DND-41 (cell line): ENCODE results near the gene PSMC2.
A peak's percentile ranks its signal among the peaks of the same experiment; 100 is the strongest.

Experiments used
- ATAC-seq: fragments of 200-7000 bp; cut with Tn5 transposase; 3 replicates; pipeline ENCODE4 v1.9.1; 2021; ENCODE audit warnings: low read depth; ENCODE audit not compliant: insufficient read depth
- DNase-seq: peaks from one replicate; pipeline ENCODE4 v3.0.0-alpha.2; 2020
- H2AFZ ChIP-seq: 2 replicates; pipeline ENCODE4 v1.6.0; 2012; ENCODE audit warnings: low read depth, low read length
- H3K27ac ChIP-seq: 2 replicates; pipeline ENCODE4 v1.5.1; 2012; ENCODE audit warnings: low read length, inconsistent platforms
- H3K27me3 ChIP-seq: fragments of 200-600 bp; sonication (generic); 2 replicates; pipeline ENCODE4 v1.6.0; 2012; ENCODE audit warnings: low read length, mild to moderate bottlenecking, inconsistent platforms; ENCODE audit not compliant: insufficient read depth, poor library complexity
- H3K36me3 ChIP-seq: 2 replicates; pipeline ENCODE4 v1.5.1; 2012; ENCODE audit warnings: low read length, inconsistent platforms; ENCODE audit not compliant: insufficient read depth
- H3K4me1 ChIP-seq: 2 replicates; pipeline ENCODE4 v1.5.1; 2012; ENCODE audit warnings: mild to moderate bottlenecking, low read length; ENCODE audit not compliant: insufficient read depth
- H3K4me2 ChIP-seq: 2 replicates; pipeline ENCODE4 v1.6.0; 2012; ENCODE audit warnings: mild to moderate bottlenecking, moderate library complexity, low read length, inconsistent platforms; ENCODE audit not compliant: insufficient read depth
- H3K4me3 ChIP-seq, 2 experiments: fragments of 200-600 bp in 1 of 2; shearing (Covaris generic) in 1 of 2; 2 replicates each; pipeline ENCODE4 v1.5.1; 2012 to 2016; ENCODE audit warnings: inconsistent platforms in 2 of 2, low read length in 2 of 2, mild to moderate bottlenecking in 2 of 2, low read depth in 1 of 2, moderate library complexity in 1 of 2
- H3K79me2 ChIP-seq: 2 replicates; pipeline ENCODE4 v1.6.0; 2012; ENCODE audit warnings: low read length, inconsistent platforms; ENCODE audit not compliant: insufficient read depth
- H3K9ac ChIP-seq: 2 replicates; pipeline ENCODE4 v1.6.0; 2012; ENCODE audit warnings: low read depth, mild to moderate bottlenecking, inconsistent platforms, low read length, moderate library complexity
- H3K9me3 ChIP-seq: 2 replicates; pipeline ENCODE4 v1.5.1; 2012; ENCODE audit warnings: low read length, moderate library complexity, mild to moderate bottlenecking, inconsistent platforms; ENCODE audit not compliant: insufficient read depth, severe bottlenecking
- H4K20me1 ChIP-seq: 2 replicates; pipeline ENCODE4 v1.6.0; 2012; ENCODE audit warnings: low read length; ENCODE audit not compliant: insufficient read depth
- EZH2 ChIP-seq: IDR thresholded peaks from 3 replicates; pipeline ENCODE4 v1.6.1; 2012; ENCODE audit warnings: borderline replicate concordance, low read depth, mild to moderate bottlenecking, moderate library complexity, low read length, inconsistent platforms; ENCODE audit not compliant: severe bottlenecking
- TF ChIP-seq, protein P1 (sequence below): IDR thresholded peaks from 2 replicates; pipeline ENCODE4 v1.5.1; 2012; ENCODE audit warnings: borderline replicate concordance, low read length, moderate library complexity, mild to moderate bottlenecking; ENCODE audit not compliant: poor library complexity, severe bottlenecking; ENCODE audit errors: extremely low read depth

Gene PSMC2

DNA sequence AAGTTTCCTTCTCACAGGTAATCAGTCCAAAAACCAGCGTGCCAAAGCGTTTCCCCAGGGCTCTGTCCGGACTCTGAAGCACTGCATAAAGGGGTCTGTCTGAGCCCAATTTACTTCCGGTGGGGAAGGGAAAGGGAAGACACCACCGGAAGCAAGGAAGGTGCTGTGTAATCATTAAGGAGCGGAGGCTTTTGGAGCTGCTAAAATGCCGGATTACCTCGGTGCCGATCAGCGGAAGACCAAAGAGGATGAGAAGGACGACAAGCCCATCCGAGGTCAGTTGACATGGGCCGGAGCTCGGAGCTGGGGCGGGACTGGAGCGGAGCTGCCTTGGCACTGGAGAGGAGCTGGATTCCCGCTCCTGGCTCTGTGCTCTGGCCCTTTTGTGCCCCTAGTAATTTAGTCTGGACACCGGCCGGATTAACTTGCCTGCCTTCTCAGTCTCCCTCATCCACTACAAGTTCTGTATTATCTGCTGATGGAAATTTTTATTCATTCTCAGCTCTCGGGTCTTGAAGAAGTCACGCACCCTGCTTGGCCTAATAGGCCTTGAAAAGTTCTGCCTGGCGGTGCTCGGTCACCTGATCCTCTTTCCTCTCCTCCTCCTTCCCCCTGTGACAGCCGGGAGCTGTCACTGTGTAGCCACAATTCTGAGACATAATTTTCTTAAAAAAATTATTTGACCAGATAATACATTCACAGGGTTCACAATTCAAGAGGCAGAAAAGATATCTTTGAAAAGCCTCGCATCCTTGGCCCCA is at the start of gene PSMC2:
TSS of gene PSMC2 (plus strand) at position 137 of the 761 bp plus-strand sequence. CDS start at position 206, 69 bp downstream.
- Histone ChIP-seq H3K27ac (peak within 1 kb of the TSS; percentile 82), H3K9me3 (no peaks in the 10 kb centered on the region), H3K4me3 (peak within 1 kb of the TSS; percentile 80 to 84), H4K20me1 (peaks cover 42% of the 10 kb centered on the region; the same call in 1 of the 2 replicates), H3K4me2 (peak within 1 kb of the TSS; percentile 89), H3K4me1 (peaks cover 76% of the 10 kb centered on the region), H3K27me3 (no peaks in the 10 kb centered on the region), H3K9ac (peak within 1 kb of the TSS; percentile 67), H3K36me3 (peaks cover 32% of the 10 kb centered on the region), H2AFZ (peak within 1 kb of the TSS; percentile 83), H3K79me2 (peaks cover 92% of the 10 kb centered on the region)
- TF ChIP-seq EZH2 = no peak
- TF ChIP-seq, protein P1, sequence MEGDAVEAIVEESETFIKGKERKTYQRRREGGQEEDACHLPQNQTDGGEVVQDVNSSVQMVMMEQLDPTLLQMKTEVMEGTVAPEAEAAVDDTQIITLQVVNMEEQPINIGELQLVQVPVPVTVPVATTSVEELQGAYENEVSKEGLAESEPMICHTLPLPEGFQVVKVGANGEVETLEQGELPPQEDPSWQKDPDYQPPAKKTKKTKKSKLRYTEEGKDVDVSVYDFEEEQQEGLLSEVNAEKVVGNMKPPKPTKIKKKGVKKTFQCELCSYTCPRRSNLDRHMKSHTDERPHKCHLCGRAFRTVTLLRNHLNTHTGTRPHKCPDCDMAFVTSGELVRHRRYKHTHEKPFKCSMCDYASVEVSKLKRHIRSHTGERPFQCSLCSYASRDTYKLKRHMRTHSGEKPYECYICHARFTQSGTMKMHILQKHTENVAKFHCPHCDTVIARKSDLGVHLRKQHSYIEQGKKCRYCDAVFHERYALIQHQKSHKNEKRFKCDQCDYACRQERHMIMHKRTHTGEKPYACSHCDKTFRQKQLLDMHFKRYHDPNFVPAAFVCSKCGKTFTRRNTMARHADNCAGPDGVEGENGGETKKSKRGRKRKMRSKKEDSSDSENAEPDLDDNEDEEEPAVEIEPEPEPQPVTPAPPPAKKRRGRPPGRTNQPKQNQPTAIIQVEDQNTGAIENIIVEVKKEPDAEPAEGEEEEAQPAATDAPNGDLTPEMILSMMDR = no peak
- DNase-seq (peak; percentile 90), ATAC-seq (peak; percentile 76)

DNA sequence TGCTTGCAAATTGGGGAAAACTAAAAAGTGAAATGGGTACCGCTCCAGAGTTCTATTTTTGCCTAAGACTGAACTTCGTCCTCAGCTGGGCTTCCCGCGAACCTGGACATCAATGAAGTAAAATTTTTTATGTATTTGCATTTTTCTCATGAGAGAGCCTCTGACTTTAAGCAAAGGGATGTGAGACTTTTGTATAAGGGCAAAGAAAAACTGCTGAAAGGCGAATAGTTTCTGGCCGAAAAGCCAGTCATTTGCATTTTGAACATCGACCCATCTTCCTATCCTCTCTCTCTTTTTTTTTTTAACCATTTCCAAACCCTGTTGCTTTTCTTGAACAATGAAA is 49.6 kb upstream of the PSMC2 start:
- peak overlapping the region; percentile 72 for H3K9ac ChIP-seq
- no peak for DNase-seq
- peak overlapping the region; percentile 63 for H3K27ac ChIP-seq
- TF ChIP-seq EZH2 = no peak
- TF ChIP-seq, protein P1 = no peak
- peak overlapping the region; percentile 73 for H3K4me2 ChIP-seq
- H3K36me3 ChIP-seq = peaks cover 44% of the 10 kb centered on the region
- peaks cover 44% of the 10 kb centered on the region for H3K79me2 ChIP-seq
- no peak for ATAC-seq
- H4K20me1 ChIP-seq = peaks cover 4% of the 10 kb centered on the region; the same call in 1 of the 2 replicates
- H3K9me3 ChIP-seq = no peaks in the 10 kb centered on the region
- no peaks in the 10 kb centered on the region for H3K27me3 ChIP-seq
- H3K4me3 ChIP-seq = peak overlapping the region; percentile 64 to 70
- H2AFZ ChIP-seq = peak overlapping the region; percentile 76
- peaks cover 28% of the 10 kb centered on the region for H3K4me1 ChIP-seq

DNA sequence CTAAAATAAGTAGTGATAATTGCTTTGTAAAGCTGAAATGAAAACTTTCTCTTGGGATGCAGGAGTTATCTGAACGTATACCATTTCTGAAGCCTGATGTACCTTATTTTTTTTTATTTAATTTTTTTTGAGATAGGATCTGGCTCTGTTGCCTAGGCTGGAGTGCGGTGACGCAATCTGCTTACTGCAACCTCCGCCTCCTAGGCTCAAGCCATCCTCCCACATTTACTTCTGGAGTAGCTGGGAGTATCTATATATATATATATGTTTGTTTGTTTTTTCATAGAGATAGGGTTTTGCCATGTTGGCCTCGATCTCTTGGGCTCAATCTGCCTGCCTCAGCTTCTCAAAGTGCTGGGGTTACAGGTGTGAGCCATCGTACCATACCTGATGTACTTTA is 47.8 kb upstream of the PSMC2 start:
- Histone ChIP-seq H3K4me2 (peak overlapping the region; percentile 73; the same call in 1 of the 2 replicates), H3K9me3 (no peaks in the 10 kb centered on the region), H3K27ac (no peak overlapping the region), H2AFZ (no peak overlapping the region), H4K20me1 (peaks cover 7% of the 10 kb centered on the region), H3K27me3 (no peaks in the 10 kb centered on the region), H3K9ac (no peak overlapping the region), H3K4me1 (peaks cover 28% of the 10 kb centered on the region), H3K79me2 (peaks cover 49% of the 10 kb centered on the region), H3K4me3 (no peak overlapping the region), H3K36me3 (peaks cover 62% of the 10 kb centered on the region)
- ATAC-seq = no peak
- DNase-seq = no peak
- TF ChIP-seq, protein P1 = no peak
- no peak for TF ChIP-seq EZH2

DNA sequence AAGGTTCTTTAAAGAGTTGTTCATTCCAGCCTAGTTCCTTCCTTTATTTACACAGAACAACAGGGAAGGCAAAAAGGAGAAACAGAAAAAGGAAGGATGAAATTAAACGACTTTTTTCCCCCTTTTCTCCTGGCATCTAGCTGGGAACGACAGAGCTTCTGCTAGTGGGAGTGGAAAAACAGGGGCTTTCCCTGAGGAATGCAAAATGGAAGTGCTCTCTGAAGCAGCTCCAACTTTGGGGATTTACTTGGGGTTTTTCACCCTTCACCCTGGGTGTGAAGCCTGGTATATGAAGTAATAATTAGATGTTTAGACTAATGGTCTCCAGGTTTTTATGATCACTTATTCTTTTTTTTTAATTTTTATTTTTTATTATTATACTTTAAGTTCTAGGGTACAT is 46.0 kb upstream of the PSMC2 start:
- Histone ChIP-seq H3K36me3 (peaks cover 79% of the 10 kb centered on the region), H3K27ac (no peak overlapping the region), H3K79me2 (peaks cover 53% of the 10 kb centered on the region), H4K20me1 (peaks cover 7% of the 10 kb centered on the region), H3K9me3 (no peaks in the 10 kb centered on the region), H3K4me2 (no peak overlapping the region), H3K4me3 (no peak overlapping the region), H2AFZ (no peak overlapping the region), H3K4me1 (peaks cover 28% of the 10 kb centered on the region), H3K9ac (no peak overlapping the region), H3K27me3 (no peaks in the 10 kb centered on the region)
- ATAC-seq = no peak
- no peak for TF ChIP-seq EZH2
- TF ChIP-seq, protein P1 = no peak
- DNase-seq = no peak
